Trophoblast cell (in vitro differentiated cells and primary cell): ENCODE results near the gene FAM83B.
"Not testable (repeated sequence)": the region's sequence is repeated elsewhere in the genome, so short reads cannot be mapped to it uniquely, and the experiment has no call there.

Experiments
- DNase-seq, 2 donors: peaks; one replicate each; pipeline ENCODE4 v3.0.0-alpha.2; 2016
- H2AFZ ChIP-seq: 2 replicates; pipeline ENCODE4 v1.6.1; 2013; ENCODE audit warnings: low read length, moderate library complexity, mild to moderate bottlenecking; ENCODE audit not compliant: insufficient read depth, poor library complexity
- H2AK5ac ChIP-seq: 2 replicates; pipeline ENCODE4 v1.6.1; 2013; ENCODE audit warnings: mild to moderate bottlenecking, low read length
- H2BK120ac ChIP-seq: 2 replicates; pipeline ENCODE4 v1.6.1; 2013; ENCODE audit warnings: low read length, mild to moderate bottlenecking, moderate library complexity; ENCODE audit not compliant: insufficient read depth, poor library complexity
- H2BK12ac ChIP-seq: 2 replicates; pipeline ENCODE4 v1.6.1; 2013; ENCODE audit warnings: mild to moderate bottlenecking, low read length, moderate library complexity
- H2BK5ac ChIP-seq: 2 replicates; pipeline ENCODE4 v1.6.1; 2013; ENCODE audit warnings: low read length, low read depth, moderate library complexity, mild to moderate bottlenecking; ENCODE audit not compliant: poor library complexity
- H3K14ac ChIP-seq: 2 replicates; pipeline ENCODE4 v1.6.1; 2013; ENCODE audit warnings: mild to moderate bottlenecking, low read length
- H3K18ac ChIP-seq: 2 replicates; pipeline ENCODE4 v1.6.1; 2013; ENCODE audit warnings: mild to moderate bottlenecking, low read length
- H3K23ac ChIP-seq: 2 replicates; pipeline ENCODE4 v1.6.1; 2013; ENCODE audit warnings: low read length
- H3K27ac ChIP-seq: 2 replicates; pipeline ENCODE4 v1.5.1; 2013; ENCODE audit warnings: low read depth, mild to moderate bottlenecking, inconsistent platforms, low read length, moderate library complexity
- H3K27me3 ChIP-seq: 2 replicates; pipeline ENCODE4 v1.6.1; 2013; ENCODE audit warnings: inconsistent platforms, mild to moderate bottlenecking, low read length, moderate library complexity; ENCODE audit not compliant: insufficient read depth
- H3K36me3 ChIP-seq, 2 experiments: 1 replicate in 1 of 2; 2 replicates in 1 of 2; pipeline ENCODE4 v1.6.1; 2013; ENCODE audit warnings: low read length in 2 of 2, mild to moderate bottlenecking in 2 of 2, moderate library complexity in 1 of 2; ENCODE audit not compliant: insufficient read depth in 2 of 2, control insufficient read depth in 1 of 2
- H3K4ac ChIP-seq: 2 replicates; pipeline ENCODE4 v1.6.1; 2013; ENCODE audit warnings: low read depth, mild to moderate bottlenecking, low read length, moderate library complexity
- H3K4me1 ChIP-seq, 2 experiments: 1 replicate in 1 of 2; 2 replicates in 1 of 2; pipeline ENCODE4 v1.6.1; 2013; ENCODE audit warnings: low read length in 2 of 2, mild to moderate bottlenecking in 2 of 2, moderate library complexity in 1 of 2; ENCODE audit not compliant: insufficient read depth in 2 of 2, control insufficient read depth in 1 of 2
- H3K4me2 ChIP-seq: 2 replicates; pipeline ENCODE4 v1.6.1; 2013; ENCODE audit warnings: inconsistent platforms, mild to moderate bottlenecking, low read length, moderate library complexity
- H3K4me3 ChIP-seq: 2 replicates; pipeline ENCODE4 v1.5.1; 2013; ENCODE audit warnings: mild to moderate bottlenecking, low read depth, low read length, inconsistent platforms
- H3K79me1 ChIP-seq: one replicate; pipeline ENCODE4 v1.6.1; 2013; ENCODE audit warnings: low read length
- H3K79me2 ChIP-seq: 2 replicates; pipeline ENCODE4 v1.6.1; 2013; ENCODE audit warnings: low read length, mild to moderate bottlenecking; ENCODE audit not compliant: control insufficient read depth, insufficient read depth, poor library complexity
- H3K9ac ChIP-seq: 2 replicates; pipeline ENCODE4 v1.6.1; 2013; ENCODE audit warnings: mild to moderate bottlenecking, low read length
- H3K9me3 ChIP-seq: 2 replicates; pipeline ENCODE4 v1.6.1; 2013; ENCODE audit warnings: low read depth, mild to moderate bottlenecking, control low read depth, inconsistent platforms, low read length; ENCODE audit not compliant: insufficient read depth
- H4K12ac ChIP-seq: 2 replicates; pipeline ENCODE4 v1.6.1; 2013; ENCODE audit warnings: low read depth, mild to moderate bottlenecking, low read length, moderate library complexity
- H4K8ac ChIP-seq: 2 replicates; pipeline ENCODE4 v1.6.1; 2013; ENCODE audit warnings: low read depth, mild to moderate bottlenecking, low read length, moderate library complexity
- H4K91ac ChIP-seq: one replicate; pipeline ENCODE4 v1.6.1; 2013; ENCODE audit warnings: low read depth, mild to moderate bottlenecking, low read length, moderate library complexity
- WGBS: extraction: QIAGEN DNeasy Blood & Tissue Kit; methylation state at CpG from one replicate; pipeline ENCODE4 v1.1.7; 2013; ENCODE audit warnings: missing lambda C conversion rate; ENCODE audit not compliant: insufficient read length, insufficient coverage; ENCODE audit errors: extremely low coverage; 5-methylcytosine and 5-hydroxymethylcytosine counted together

The FAM83B gene

GRCh38 chr6:54813892-54814291, 32.7 kb upstream of the FAM83B start:
- no peak overlapping the region for H2BK5ac ChIP-seq
- no peak overlapping the region for H2AK5ac ChIP-seq
- peak in 1 of 2 donors; percentile 12 for DNase-seq
- no peak overlapping the region for H3K18ac ChIP-seq
- no peaks in the 10 kb centered on the region for H3K36me3 ChIP-seq
- H2BK12ac ChIP-seq = no peak overlapping the region
- H3K23ac ChIP-seq = no peak overlapping the region
- H4K91ac ChIP-seq = no peak overlapping the region
- H3K9ac ChIP-seq = no peak overlapping the region
- no peaks in the 10 kb centered on the region for H3K27me3 ChIP-seq
- no peak overlapping the region for H4K8ac ChIP-seq
- H3K79me1 ChIP-seq = no peaks in the 10 kb centered on the region
- H3K79me2 ChIP-seq = no peaks in the 10 kb centered on the region
- H3K4me2 ChIP-seq = no peak overlapping the region
- H2BK120ac ChIP-seq = no peak overlapping the region
- no peak overlapping the region for H2AFZ ChIP-seq
- H3K9me3 ChIP-seq = no peaks in the 10 kb centered on the region
- no peaks in the 10 kb centered on the region for H3K4me1 ChIP-seq
- no peak overlapping the region for H3K27ac ChIP-seq
- H3K4ac ChIP-seq = no peak overlapping the region
- H4K12ac ChIP-seq = no peak overlapping the region
- H3K4me3 ChIP-seq = no peak overlapping the region
- no peak overlapping the region for H3K14ac ChIP-seq
- no CpG with 5 or more reads among the region's 3 CpGs for WGBS

- Histone ChIP-seq H2BK12ac (no peak overlapping the region), H3K79me1 (no peaks in the 10 kb centered on the region), H3K14ac (no peak overlapping the region), H4K91ac (no peak overlapping the region), H3K9ac (no peak overlapping the region), H3K36me3 (no peaks in the 10 kb centered on the region), H3K27ac (no peak overlapping the region), H3K4me1 (no peaks in the 10 kb centered on the region), H2BK5ac (no peak overlapping the region), H3K4me2 (no peak overlapping the region), H4K8ac (no peak overlapping the region), H3K4me3 (no peak overlapping the region), H2AFZ (no peak overlapping the region), H3K79me2 (no peaks in the 10 kb centered on the region), H3K9me3 (no peaks in the 10 kb centered on the region), H2BK120ac (no peak overlapping the region), H3K23ac (no peak overlapping the region), H3K27me3 (no peaks in the 10 kb centered on the region), H2AK5ac (no peak overlapping the region), H3K4ac (no peak overlapping the region), H4K12ac (no peak overlapping the region), H3K18ac (no peak overlapping the region)
- DNase-seq = no peak
- WGBS = no CpG with 5 or more reads among the region's 2 CpGs
These were observed 29.3 kb upstream of the FAM83B start for GRCh38 chr6:54817236-54817635.

GRCh38 chr6:54817834-54818233, 28.7 kb upstream of the FAM83B start:
- Histone ChIP-seq H3K79me1 (no peaks in the 10 kb centered on the region), H3K4me2 (no peak overlapping the region), H2BK5ac (no peak overlapping the region), H3K27me3 (no peaks in the 10 kb centered on the region), H3K4ac (no peak overlapping the region), H3K14ac (no peak overlapping the region), H3K23ac (no peak overlapping the region), H3K36me3 (no peaks in the 10 kb centered on the region), H2BK120ac (no peak overlapping the region), H2BK12ac (no peak overlapping the region), H4K12ac (no peak overlapping the region), H3K4me3 (no peak overlapping the region), H2AFZ (no peak overlapping the region), H4K91ac (no peak overlapping the region), H3K27ac (no peak overlapping the region), H3K18ac (no peak overlapping the region), H3K9me3 (no peaks in the 10 kb centered on the region), H3K9ac (no peak overlapping the region), H3K79me2 (no peaks in the 10 kb centered on the region), H3K4me1 (no peaks in the 10 kb centered on the region), H4K8ac (no peak overlapping the region), H2AK5ac (no peak overlapping the region)
- DNase-seq = no peak
- WGBS = no CpG with 5 or more reads among the region's 2 CpGs

GRCh38 chr6:54824225-54824624, 22.3 kb upstream of the FAM83B start:
- peak overlapping the region; percentile 18 for H4K8ac ChIP-seq
- H3K4ac ChIP-seq, H3K27me3 ChIP-seq, H3K18ac ChIP-seq, H3K79me2 ChIP-seq, H3K4me3 ChIP-seq, H3K79me1 ChIP-seq, H3K23ac ChIP-seq, H3K9me3 ChIP-seq, H3K9ac ChIP-seq, H3K14ac ChIP-seq, H4K91ac ChIP-seq, H2AFZ ChIP-seq, H3K36me3 ChIP-seq, H2BK5ac ChIP-seq, H2BK12ac ChIP-seq, DNase-seq, H4K12ac ChIP-seq, H2BK120ac ChIP-seq, H2AK5ac ChIP-seq, H3K27ac ChIP-seq, H3K4me2 ChIP-seq, H3K4me1 ChIP-seq: not testable (repeated sequence)
- no CpG with 5 or more reads among the region's 6 CpGs for WGBS
